GM12801 (cell line): ENCODE measurements around the gene NCOA7.

Source experiments
- CTCF ChIP-seq: IDR thresholded peaks from one replicate; pipeline ENCODE4 v1.5.1; 2011; ENCODE audit warnings: control low read depth; ENCODE audit not compliant: insufficient read length; ENCODE audit errors: extremely low read depth

The NCOA7 gene

GRCh38 chr6:125899726-125900182 lies 109.0 kb downstream of the NCOA7 start:
- TF ChIP-seq CTCF, result no peak

GRCh38 chr6:125904871-125905270 lies 114.1 kb downstream of the NCOA7 start:
- no peak for TF ChIP-seq CTCF

GRCh38 chr6:125906158-125906998 lies 115.6 kb downstream of the NCOA7 start:
- no peak for TF ChIP-seq CTCF

GRCh38 chr6:125910527-125910926 lies 119.8 kb downstream of the NCOA7 start:
- TF ChIP-seq CTCF, result no peak

- no peak for TF ChIP-seq CTCF
These were observed 122.4 kb downstream of the NCOA7 start for GRCh38 chr6:125913145-125913544.

GRCh38 chr6:125913864-125914351 lies 123.1 kb downstream of the NCOA7 start:
- TF ChIP-seq CTCF, result no peak

- no peak for TF ChIP-seq CTCF
These were observed 127.5 kb downstream of the NCOA7 start for GRCh38 chr6:125918230-125918629.
